HG02623 (cell line): ENCODE results near the gene MMP15.
"Not testable (repeated sequence)": the region's sequence is repeated elsewhere in the genome, so short reads cannot be mapped to it uniquely, and the experiment has no call there.

Source experiments
- ATAC-seq: cut with Tn5 transposase; IDR thresholded peaks from one replicate; pipeline ENCODE4 v1.9.1; 2021; ENCODE audit warnings: moderate library complexity; ENCODE audit not compliant: unreplicated experiment

The MMP15 gene

GRCh38 chr16:57995721-57996405 is 29.7 kb upstream of the MMP15 start:
- no peak for ATAC-seq

- no peak for ATAC-seq
Observed at GRCh38 chr16:57996406-57997175, 29.0 kb upstream of the MMP15 start.

GRCh38 chr16:57997176-57997527 is 28.4 kb upstream of the MMP15 start:
- no peak for ATAC-seq

GRCh38 chr16:57997528-57998265 is 27.9 kb upstream of the MMP15 start:
- ATAC-seq, result no peak

GRCh38 chr16:57998486-57998885 is 27.1 kb upstream of the MMP15 start:
- no peak for ATAC-seq

GRCh38 chr16:57998992-57999365 is 26.6 kb upstream of the MMP15 start:
- no peak for ATAC-seq

- ATAC-seq, result no peak
Observed at GRCh38 chr16:57999366-57999970, 26.1 kb upstream of the MMP15 start.

DNA sequence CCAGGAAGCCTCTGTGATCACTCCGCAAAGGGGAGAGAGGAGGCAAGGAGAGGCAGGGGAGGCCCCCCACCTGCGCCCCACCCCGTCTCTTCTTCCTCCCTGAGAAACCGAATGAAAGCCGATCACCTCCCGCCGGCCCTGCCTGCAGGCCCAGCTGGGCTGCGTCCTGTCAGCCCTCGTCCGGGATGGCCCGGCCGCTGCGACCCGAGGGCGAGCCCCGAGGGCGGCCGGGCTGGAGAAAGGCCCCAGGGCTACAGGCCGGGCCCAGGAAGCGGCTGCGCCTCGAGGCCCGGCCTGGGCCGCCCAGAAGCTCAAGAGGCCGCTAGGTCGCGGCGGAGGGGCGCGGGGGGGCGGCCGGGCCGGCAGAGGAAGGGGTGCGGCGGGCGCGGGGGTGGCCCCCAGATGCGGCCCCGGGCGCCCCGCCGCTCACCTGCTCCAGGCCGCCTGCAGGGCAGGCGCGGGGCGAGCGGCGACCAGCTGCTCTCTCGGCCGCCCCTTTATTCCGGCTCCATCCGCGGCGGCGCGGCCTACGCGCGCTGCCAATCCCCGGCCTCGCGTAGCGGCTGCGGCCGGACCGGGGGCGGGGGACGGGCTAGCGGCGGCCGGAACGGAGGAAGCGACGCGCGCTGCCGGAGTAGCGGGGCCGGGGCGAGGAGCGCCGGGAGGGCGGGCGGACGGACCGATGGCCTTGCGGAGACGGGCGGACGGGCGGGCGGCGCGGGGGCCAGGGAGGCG is 25.4 kb upstream of the MMP15 start, which contains the start of gene ZNF319:
ZNF319 (minus strand) TSS at position 702 of the 735 bp plus-strand sequence. CDS start 2,407 bp downstream, outside the sequence.
- peak; percentile 16 for ATAC-seq

DNA sequence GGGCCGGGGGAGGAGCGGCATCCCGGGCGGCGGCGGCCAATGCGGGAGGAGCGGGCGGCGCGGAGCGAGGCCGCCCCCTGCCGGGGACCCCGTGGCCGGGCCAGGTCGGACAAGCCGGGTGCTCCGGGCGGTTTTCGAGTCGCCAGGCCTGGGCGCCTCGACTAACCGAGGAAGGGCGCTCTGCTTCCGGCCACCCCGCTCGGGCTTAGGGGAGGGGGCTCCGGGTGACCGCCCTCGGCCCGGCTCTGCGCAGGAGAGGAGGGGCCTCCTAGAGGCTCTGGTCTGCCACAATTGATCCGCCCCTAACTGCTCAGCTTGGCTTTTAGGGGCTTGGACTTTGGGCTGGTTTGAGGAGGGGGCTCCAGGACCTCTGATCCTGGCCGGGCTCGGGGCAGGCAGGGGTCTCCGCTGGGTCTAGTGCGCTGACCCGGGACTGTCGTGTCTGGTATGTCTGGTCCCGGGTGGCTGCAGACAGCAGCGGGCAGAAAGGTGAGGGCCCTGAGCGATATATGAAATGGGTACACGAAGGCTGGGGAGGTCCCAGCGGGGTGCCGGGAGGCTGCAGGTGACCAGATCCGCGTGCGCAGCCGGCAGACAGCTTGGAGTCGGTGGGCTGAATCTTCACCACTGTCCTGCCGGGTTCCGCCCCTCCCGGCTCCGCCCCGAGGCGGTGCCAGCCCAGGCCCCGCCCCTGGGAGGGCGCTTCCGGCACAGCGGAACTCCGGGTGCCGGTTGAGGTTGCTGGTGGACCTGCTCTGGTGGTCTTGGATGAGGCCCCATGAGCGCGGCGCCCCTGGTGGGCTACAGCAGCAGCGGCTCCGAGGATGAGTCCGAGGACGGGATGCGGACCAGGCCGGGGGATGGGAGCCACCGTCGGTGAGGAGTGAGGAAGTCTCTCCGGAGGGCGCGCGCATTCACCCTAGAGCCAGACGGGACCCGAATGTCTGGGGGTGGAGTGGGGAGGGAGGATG is 24.6 kb upstream of the MMP15 start, which contains the start of gene USB1:
USB1 (plus strand) TSS at position 702 of the 971 bp plus-strand sequence; CDS start at position 779, 77 bp downstream.
- peak; percentile 78 for ATAC-seq

DNA sequence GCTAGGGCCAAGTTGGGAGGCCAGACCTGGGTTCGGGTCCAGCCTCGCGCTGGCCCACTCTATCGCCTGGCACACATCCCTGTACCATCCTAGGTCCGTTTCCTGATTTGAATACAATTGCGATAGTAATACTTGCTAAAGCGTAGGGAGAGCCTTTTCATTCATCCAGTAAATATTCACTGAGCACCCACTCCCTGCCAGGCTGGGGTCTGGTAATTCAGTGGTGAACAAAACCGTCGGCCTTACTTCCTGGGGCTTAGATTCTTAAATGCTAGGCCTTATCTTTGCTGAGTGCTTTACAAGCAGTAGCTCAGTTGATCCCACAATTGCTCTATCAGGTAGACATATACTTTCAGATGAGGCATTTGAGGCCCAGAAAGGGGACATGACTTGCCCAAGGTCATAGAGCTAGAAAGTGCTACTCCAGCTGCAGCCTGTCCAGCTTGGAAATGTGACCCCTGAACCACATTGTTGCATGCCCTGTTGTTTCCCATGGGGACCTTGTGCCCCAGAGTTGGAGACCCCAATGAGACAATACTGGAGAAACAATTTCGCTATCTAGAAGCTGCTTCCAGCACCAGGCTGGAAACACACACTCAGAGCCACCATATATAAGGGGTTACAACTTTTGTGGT is 23.7 kb upstream of the MMP15 start:
- no peak for ATAC-seq

DNA sequence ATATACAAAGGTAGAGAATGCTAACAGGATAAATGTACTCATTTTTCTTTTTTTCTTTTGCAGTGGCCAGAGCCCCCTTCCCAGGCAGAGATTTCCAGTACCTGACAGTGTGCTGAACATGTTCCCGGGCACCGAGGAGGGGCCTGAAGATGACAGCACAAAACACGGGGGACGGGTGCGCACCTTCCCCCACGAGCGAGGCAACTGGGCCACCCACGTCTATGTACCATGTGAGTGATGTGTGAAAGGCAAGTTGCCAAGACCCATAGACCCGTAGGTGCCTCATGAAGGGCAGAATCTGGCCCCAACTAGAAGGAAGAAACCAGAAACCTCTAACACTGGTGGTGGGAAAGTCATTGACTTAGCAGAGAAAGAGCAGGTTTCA is 23.1 kb upstream of the MMP15 start:
- no peak for ATAC-seq

- no peak for ATAC-seq
Observed at GRCh38 chr16:58002936-58003335, 22.6 kb upstream of the MMP15 start.

GRCh38 chr16:58004736-58005135 is 20.8 kb upstream of the MMP15 start:
- not testable (repeated sequence) for ATAC-seq

GRCh38 chr16:58009856-58010416 is 15.6 kb upstream of the MMP15 start:
- ATAC-seq, result no peak

- ATAC-seq, result no peak
Observed at GRCh38 chr16:58010886-58011285, 14.7 kb upstream of the MMP15 start.

GRCh38 chr16:58011652-58012051 is 13.9 kb upstream of the MMP15 start:
- ATAC-seq, result no peak

DNA sequence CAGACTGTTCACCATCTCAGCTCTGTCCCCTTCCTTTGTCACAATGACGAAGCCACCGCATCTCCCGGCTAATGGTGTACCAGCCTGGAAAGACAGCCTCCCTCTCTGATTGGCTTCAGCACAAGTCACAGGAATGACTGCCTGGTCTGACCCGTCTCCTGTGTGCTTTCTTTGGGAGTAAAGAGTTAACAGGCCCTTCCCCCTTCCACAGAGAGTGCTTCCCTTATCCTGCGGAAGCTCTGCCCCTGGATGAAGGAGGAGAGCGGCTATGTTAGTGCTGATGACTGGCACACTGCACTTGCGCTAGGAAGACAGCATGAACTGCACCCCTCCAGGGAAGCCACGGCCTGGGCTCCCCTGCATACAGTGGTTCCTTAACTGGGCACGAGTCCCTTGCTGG is 13.1 kb upstream of the MMP15 start:
- ATAC-seq, result no peak

GRCh38 chr16:58013201-58013956 is 12.2 kb upstream of the MMP15 start:
- no peak for ATAC-seq
